K562 (cell line): ENCODE results near the gene MADCAM1. TPM values are rescaled to one million over a fixed set of nuclear protein-coding genes. Genes with fewer than 3 reads are reported as not detected.

Experiments
- CEBPG ChIP-seq, 3 experiments: fragments of 200-800 bp in 1 of 3; sonication (Bioruptor generic) in 1 of 3; sonication (generic) in 1 of 3; formaldehyde crosslinking in 1 of 3; IDR thresholded peaks in 2 of 3; conservative IDR thresholded peaks in 1 of 3; 2 replicates each; pipeline versions ENCODE4 v1.6.1 to v1.8.0; 2016 to 2022; ENCODE audit warnings: missing compliant biosample characterization in 2 of 3, missing genetic modification characterization in 2 of 3, mild to moderate bottlenecking in 1 of 3, missing genetic modification reagents in 1 of 3
- FOS ChIP-seq: IDR thresholded peaks from 3 replicates; pipeline ENCODE4 v1.6.1; 2011; ENCODE audit not compliant: insufficient read length; ENCODE audit errors: extremely low read depth
- MTA1 ChIP-seq: fragments of 450-650 bp; IDR thresholded peaks from 2 replicates; pipeline ENCODE4 v1.6.1; 2017; ENCODE audit warnings: borderline replicate concordance
- SAFB ChIP-seq: fragments of 200-400 bp; formaldehyde crosslinking; IDR thresholded peaks from 2 replicates; pipeline ENCODE4 v1.6.1; 2017; ENCODE audit warnings: low read depth, low read length, borderline replicate concordance
- SMAD1 ChIP-seq: fragments of 150-350 bp; IDR thresholded peaks from 2 replicates; pipeline ENCODE4 v1.6.1; 2014; ENCODE audit warnings: low read length, low read depth; ENCODE audit not compliant: partially characterized antibody
- ZNF174 ChIP-seq: fragments of 250-450 bp; sonication (Bioruptor Pico); IDR thresholded peaks from 2 replicates; pipeline ENCODE4 v1.4.0; 2020; ENCODE audit warnings: mild to moderate bottlenecking
- ZNF644 ChIP-seq: fragments of 200-800 bp; sonication (Bioruptor generic); IDR thresholded peaks from 2 replicates; pipeline ENCODE4 v1.6.1; 2016; ENCODE audit warnings: low read depth, missing genetic modification characterization, missing compliant biosample characterization
- polyA plus RNA-seq, 8 experiments: library from polyadenylated mRNA; depleted of rRNA in 4 of 8; stranded (reverse) in 5 of 8; unstranded in 3 of 8; fragments of >200 nt; fragmentation: Nextera tagmentation in 2 of 8; fragmentation: Illumina TruSeq in 1 of 8; extraction: Ambion mirVana in 2 of 8; extraction: Trizol in 1 of 8; gene quantifications; 2 replicates each; pipeline versions ENCODE4 v1.2.1 to v1.2.3, GENCODE V29; 2011 to 2014; ENCODE audit warnings: inconsistent platforms in 1 of 8, missing spikeins in 1 of 8
- total RNA-seq, 7 experiments: library from RNA; depleted of rRNA in 6 of 7; stranded (reverse); fragments of >200 nt in 6 of 7; fragmentation: Illumina TruSeq in 2 of 7; extraction: Trizol in 2 of 7; gene quantifications; 2 replicates each; pipeline versions ENCODE4 v1.2.1 to v1.2.3, GENCODE V29; 2011 to 2021; ENCODE audit warnings: low replicate concordance in 1 of 7
- TF ChIP-seq, protein P1 (sequence below): fragments of 200-600 bp; sonication (generic); IDR thresholded peaks from one replicate; pipeline ENCODE4 v1.6.1; 2012; ENCODE audit warnings: mild to moderate bottlenecking, low read depth, low read length, inconsistent platforms
- TF ChIP-seq, protein P2 (sequence below): fragments of 250-450 bp; sonication (Bioruptor Pico); IDR thresholded peaks from 2 replicates; pipeline ENCODE4 v1.4.0; 2020

The MADCAM1 gene
- total and polyA plus RNA-seq, 9 of the 15 experiments (the other 6 are each of a cell fraction or from before 2014, with no cell fraction given): 0.09 to 0.36 (median 0.09) TPM; not detected in 6

DNA sequence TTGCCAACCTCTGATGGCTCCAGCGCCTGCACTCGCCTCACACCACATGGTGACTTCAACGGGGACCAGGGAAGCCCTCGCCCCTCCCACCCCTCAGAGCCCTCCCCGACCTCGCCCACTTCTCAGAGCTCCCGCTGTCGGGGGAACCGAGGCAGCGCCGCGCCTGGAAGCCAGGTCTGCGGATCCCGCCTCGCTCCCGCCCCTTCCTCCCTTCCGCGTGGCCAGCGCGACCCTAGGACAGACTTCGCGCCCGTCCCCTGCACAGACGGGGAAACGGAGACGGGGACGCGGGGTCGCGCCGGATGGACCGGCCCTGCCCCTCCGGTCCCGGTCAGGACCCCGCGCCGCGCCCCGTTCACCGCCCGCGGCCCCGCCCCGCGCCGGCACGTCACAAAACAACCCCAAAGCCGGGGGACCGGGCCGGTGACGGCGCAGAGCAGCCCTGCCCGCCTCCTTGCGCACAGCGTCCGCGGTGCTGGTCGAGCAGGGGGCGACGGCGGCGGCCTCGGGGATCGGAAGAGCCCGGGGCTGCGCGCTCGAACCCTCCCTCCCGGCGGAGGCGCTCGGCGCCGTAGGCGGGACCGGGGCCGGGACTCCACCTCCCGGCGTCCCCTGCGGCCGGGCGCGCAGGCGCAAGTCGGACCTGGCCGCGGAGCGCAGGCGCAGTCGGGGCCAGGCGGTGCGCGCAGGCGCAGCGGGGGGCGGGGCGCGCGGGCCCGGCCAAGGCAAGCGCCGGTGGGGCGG is 34.9 kb downstream of the MADCAM1 start (continued):
- TF ChIP-seq MTA1 (no peak), FOS (no peak), CEBPG (CRISPR knock-in tag; IDR thresholded peaks at IDR 0.05) (no peak), CEBPG (tag; conservative IDR thresholded peaks at IDR 0.05 in 1 of 2, IDR thresholded peaks at IDR 0.05 in 1 of 2) (no peak), SAFB (no peak), ZNF174 (CRISPR knock-in tag) (no peak), ZNF644 (tag) (no peak), SMAD1 (no peak)
- TF ChIP-seq, protein P1, sequence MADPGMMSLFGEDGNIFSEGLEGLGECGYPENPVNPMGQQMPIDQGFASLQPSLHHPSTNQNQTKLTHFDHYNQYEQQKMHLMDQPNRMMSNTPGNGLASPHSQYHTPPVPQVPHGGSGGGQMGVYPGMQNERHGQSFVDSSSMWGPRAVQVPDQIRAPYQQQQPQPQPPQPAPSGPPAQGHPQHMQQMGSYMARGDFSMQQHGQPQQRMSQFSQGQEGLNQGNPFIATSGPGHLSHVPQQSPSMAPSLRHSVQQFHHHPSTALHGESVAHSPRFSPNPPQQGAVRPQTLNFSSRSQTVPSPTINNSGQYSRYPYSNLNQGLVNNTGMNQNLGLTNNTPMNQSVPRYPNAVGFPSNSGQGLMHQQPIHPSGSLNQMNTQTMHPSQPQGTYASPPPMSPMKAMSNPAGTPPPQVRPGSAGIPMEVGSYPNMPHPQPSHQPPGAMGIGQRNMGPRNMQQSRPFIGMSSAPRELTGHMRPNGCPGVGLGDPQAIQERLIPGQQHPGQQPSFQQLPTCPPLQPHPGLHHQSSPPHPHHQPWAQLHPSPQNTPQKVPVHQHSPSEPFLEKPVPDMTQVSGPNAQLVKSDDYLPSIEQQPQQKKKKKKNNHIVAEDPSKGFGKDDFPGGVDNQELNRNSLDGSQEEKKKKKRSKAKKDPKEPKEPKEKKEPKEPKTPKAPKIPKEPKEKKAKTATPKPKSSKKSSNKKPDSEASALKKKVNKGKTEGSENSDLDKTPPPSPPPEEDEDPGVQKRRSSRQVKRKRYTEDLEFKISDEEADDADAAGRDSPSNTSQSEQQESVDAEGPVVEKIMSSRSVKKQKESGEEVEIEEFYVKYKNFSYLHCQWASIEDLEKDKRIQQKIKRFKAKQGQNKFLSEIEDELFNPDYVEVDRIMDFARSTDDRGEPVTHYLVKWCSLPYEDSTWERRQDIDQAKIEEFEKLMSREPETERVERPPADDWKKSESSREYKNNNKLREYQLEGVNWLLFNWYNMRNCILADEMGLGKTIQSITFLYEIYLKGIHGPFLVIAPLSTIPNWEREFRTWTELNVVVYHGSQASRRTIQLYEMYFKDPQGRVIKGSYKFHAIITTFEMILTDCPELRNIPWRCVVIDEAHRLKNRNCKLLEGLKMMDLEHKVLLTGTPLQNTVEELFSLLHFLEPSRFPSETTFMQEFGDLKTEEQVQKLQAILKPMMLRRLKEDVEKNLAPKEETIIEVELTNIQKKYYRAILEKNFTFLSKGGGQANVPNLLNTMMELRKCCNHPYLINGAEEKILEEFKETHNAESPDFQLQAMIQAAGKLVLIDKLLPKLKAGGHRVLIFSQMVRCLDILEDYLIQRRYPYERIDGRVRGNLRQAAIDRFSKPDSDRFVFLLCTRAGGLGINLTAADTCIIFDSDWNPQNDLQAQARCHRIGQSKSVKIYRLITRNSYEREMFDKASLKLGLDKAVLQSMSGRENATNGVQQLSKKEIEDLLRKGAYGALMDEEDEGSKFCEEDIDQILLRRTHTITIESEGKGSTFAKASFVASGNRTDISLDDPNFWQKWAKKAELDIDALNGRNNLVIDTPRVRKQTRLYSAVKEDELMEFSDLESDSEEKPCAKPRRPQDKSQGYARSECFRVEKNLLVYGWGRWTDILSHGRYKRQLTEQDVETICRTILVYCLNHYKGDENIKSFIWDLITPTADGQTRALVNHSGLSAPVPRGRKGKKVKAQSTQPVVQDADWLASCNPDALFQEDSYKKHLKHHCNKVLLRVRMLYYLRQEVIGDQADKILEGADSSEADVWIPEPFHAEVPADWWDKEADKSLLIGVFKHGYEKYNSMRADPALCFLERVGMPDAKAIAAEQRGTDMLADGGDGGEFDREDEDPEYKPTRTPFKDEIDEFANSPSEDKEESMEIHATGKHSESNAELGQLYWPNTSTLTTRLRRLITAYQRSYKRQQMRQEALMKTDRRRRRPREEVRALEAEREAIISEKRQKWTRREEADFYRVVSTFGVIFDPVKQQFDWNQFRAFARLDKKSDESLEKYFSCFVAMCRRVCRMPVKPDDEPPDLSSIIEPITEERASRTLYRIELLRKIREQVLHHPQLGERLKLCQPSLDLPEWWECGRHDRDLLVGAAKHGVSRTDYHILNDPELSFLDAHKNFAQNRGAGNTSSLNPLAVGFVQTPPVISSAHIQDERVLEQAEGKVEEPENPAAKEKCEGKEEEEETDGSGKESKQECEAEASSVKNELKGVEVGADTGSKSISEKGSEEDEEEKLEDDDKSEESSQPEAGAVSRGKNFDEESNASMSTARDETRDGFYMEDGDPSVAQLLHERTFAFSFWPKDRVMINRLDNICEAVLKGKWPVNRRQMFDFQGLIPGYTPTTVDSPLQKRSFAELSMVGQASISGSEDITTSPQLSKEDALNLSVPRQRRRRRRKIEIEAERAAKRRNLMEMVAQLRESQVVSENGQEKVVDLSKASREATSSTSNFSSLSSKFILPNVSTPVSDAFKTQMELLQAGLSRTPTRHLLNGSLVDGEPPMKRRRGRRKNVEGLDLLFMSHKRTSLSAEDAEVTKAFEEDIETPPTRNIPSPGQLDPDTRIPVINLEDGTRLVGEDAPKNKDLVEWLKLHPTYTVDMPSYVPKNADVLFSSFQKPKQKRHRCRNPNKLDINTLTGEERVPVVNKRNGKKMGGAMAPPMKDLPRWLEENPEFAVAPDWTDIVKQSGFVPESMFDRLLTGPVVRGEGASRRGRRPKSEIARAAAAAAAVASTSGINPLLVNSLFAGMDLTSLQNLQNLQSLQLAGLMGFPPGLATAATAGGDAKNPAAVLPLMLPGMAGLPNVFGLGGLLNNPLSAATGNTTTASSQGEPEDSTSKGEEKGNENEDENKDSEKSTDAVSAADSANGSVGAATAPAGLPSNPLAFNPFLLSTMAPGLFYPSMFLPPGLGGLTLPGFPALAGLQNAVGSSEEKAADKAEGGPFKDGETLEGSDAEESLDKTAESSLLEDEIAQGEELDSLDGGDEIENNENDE: no peak
- TF ChIP-seq, protein P2, sequence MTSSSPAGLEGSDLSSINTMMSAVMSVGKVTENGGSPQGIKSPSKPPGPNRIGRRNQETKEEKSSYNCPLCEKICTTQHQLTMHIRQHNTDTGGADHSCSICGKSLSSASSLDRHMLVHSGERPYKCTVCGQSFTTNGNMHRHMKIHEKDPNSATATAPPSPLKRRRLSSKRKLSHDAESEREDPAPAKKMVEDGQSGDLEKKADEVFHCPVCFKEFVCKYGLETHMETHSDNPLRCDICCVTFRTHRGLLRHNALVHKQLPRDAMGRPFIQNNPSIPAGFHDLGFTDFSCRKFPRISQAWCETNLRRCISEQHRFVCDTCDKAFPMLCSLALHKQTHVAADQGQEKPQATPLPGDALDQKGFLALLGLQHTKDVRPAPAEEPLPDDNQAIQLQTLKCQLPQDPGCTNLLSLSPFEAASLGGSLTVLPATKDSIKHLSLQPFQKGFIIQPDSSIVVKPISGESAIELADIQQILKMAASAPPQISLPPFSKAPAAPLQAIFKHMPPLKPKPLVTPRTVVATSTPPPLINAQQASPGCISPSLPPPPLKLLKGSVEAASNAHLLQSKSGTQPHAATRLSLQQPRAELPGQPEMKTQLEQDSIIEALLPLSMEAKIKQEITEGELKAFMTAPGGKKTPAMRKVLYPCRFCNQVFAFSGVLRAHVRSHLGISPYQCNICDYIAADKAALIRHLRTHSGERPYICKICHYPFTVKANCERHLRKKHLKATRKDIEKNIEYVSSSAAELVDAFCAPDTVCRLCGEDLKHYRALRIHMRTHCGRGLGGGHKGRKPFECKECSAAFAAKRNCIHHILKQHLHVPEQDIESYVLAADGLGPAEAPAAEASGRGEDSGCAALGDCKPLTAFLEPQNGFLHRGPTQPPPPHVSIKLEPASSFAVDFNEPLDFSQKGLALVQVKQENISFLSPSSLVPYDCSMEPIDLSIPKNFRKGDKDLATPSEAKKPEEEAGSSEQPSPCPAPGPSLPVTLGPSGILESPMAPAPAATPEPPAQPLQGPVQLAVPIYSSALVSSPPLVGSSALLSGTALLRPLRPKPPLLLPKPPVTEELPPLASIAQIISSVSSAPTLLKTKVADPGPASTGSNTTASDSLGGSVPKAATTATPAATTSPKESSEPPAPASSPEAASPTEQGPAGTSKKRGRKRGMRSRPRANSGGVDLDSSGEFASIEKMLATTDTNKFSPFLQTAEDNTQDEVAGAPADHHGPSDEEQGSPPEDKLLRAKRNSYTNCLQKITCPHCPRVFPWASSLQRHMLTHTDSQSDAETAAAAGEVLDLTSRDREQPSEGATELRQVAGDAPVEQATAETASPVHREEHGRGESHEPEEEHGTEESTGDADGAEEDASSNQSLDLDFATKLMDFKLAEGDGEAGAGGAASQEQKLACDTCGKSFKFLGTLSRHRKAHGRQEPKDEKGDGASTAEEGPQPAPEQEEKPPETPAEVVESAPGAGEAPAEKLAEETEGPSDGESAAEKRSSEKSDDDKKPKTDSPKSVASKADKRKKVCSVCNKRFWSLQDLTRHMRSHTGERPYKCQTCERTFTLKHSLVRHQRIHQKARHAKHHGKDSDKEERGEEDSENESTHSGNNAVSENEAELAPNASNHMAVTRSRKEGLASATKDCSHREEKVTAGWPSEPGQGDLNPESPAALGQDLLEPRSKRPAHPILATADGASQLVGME (CRISPR knock-in tag): peak; percentile 85
